Astrocyte of the spinal cord (primary cell): ENCODE measurements around the gene ARID4B.
"Not testable (repeated sequence)": the region's sequence is repeated elsewhere in the genome, so short reads cannot be mapped to it uniquely, and the experiment has no call there.

ENCODE experiments used
- DNase-seq: peaks from one replicate; pipeline ENCODE4 v3.0.0; 2011; ENCODE audit warnings: low read depth, low spot score
- H3K4me3 ChIP-seq: 2 replicates; pipeline ENCODE4 v1.5.1; 2011; ENCODE audit warnings: low read depth, mild to moderate bottlenecking, low read length, moderate library complexity
- CTCF ChIP-seq: IDR thresholded peaks from 2 replicates; pipeline ENCODE4 v1.5.1; 2012; ENCODE audit warnings: low read depth, mild to moderate bottlenecking, low read length, inconsistent platforms
- in situ Hi-C: cut with HindIII; loops from 2 replicates; pipeline ENCODE4 v1.10.0; 2017; ENCODE audit warnings: low sequenced_read_pairs

The ARID4B gene

GRCh38 chr1:235275223-235275622 is 52.8 kb downstream of the ARID4B start:
- in situ Hi-C loops = no loop called here
- H3K4me3 ChIP-seq = no peak overlapping the region
- TF ChIP-seq CTCF = no peak
- no peak for DNase-seq

GRCh38 chr1:235272851-235273250 is 55.1 kb downstream of the ARID4B start:
- in situ Hi-C loops = no loop called here
- TF ChIP-seq CTCF = no peak
- no peak for DNase-seq

GRCh38 chr1:235270625-235271024 is 57.4 kb downstream of the ARID4B start:
- no peak overlapping the region for H3K4me3 ChIP-seq
- DNase-seq = peak; percentile 45
- in situ Hi-C loops = no loop called here
- no peak for TF ChIP-seq CTCF

More at GRCh38 chr1:235272851-235273250, 55.1 kb downstream of the ARID4B start:
- H3K4me3 ChIP-seq = no peak overlapping the region

- in situ Hi-C loops, DNase-seq, H3K4me3 ChIP-seq: not testable (repeated sequence)
Observed at GRCh38 chr1:235269990-235270389, 58.0 kb downstream of the ARID4B start.

GRCh38 chr1:235268379-235269125 is 59.4 kb downstream of the ARID4B start:
- H3K4me3 ChIP-seq = no peak overlapping the region
- no peak for TF ChIP-seq CTCF
- in situ Hi-C loops = no loop called here
- DNase-seq = no peak

DNA sequence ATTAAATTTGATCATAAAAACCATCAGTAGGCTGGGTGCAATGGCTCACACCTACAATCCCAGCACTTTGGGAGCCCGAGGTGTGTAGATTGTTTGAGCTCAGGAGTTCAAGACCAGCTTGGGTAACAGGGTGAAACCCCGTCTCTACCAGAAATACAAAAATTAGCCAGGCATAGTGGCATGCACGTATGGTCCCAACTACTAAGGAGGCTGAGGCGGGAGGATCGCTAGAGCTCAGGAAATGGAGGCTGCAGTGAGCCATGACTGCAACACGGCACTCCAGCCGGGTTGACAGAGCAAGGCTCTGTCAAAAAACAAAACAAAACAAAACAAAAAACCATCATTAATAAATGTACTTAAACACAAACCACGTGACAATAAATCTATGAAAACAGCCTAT is 61.0 kb downstream of the ARID4B start:
- no peak for DNase-seq
- in situ Hi-C loops = no loop called here
- TF ChIP-seq CTCF = no peak
- H3K4me3 ChIP-seq = no peak overlapping the region

GRCh38 chr1:235266325-235266724 is 61.7 kb downstream of the ARID4B start:
- H3K4me3 ChIP-seq = no peak overlapping the region
- peak; percentile 24 for DNase-seq
- in situ Hi-C loops = no loop called here
- no peak for TF ChIP-seq CTCF
